HPDE6-E6E7 (cell line): ENCODE measurements around the gene CD59.
"Not testable (repeated sequence)": the region's sequence is repeated elsewhere in the genome, so short reads cannot be mapped to it uniquely, and the experiment has no call there.

Experiments used
- DNase-seq: peaks from one replicate; pipeline ENCODE4 v3.0.0; 2011; ENCODE audit warnings: missing footprints; ENCODE audit errors: extremely low spot score

The CD59 gene

GRCh38 chr11:33742249-33742851, 6.1 kb upstream of the CD59 start:
- DNase-seq: no peak

GRCh38 chr11:33741806-33742205, 5.6 kb upstream of the CD59 start:
- no peak for DNase-seq

GRCh38 chr11:33737362-33737821, 1.2 kb upstream of the CD59 start:
- DNase-seq: no peak

- DNase-seq: no peak
Observed at GRCh38 chr11:33735271-33736147, 714 bp downstream of the CD59 start.

GRCh38 chr11:33734441-33735270, 1.6 kb downstream of the CD59 start:
- no peak for DNase-seq

- no peak for DNase-seq
Observed at GRCh38 chr11:33733980-33734379, 2.2 kb downstream of the CD59 start.

GRCh38 chr11:33731723-33732531, 4.3 kb downstream of the CD59 start:
- no peak for DNase-seq

- DNase-seq: no peak
Observed at GRCh38 chr11:33730716-33731115, 5.5 kb downstream of the CD59 start.

GRCh38 chr11:33729072-33729664, 7.1 kb downstream of the CD59 start:
- not testable (repeated sequence) for DNase-seq

GRCh38 chr11:33727539-33727938, 8.7 kb downstream of the CD59 start:
- not testable (repeated sequence) for DNase-seq

- no peak for DNase-seq
Observed at GRCh38 chr11:33725496-33725895, 10.7 kb downstream of the CD59 start.

- no peak for DNase-seq
Observed at GRCh38 chr11:33724644-33725035, 11.6 kb downstream of the CD59 start.

GRCh38 chr11:33723238-33723881, 12.9 kb downstream of the CD59 start:
- DNase-seq: no peak

GRCh38 chr11:33722590-33723234, 13.5 kb downstream of the CD59 start:
- no peak for DNase-seq

- DNase-seq: no peak
Observed at GRCh38 chr11:33721984-33722383, 14.2 kb downstream of the CD59 start.

- DNase-seq: no peak
Observed at GRCh38 chr11:33721426-33721825, 14.8 kb downstream of the CD59 start.

GRCh38 chr11:33719587-33719986, 16.6 kb downstream of the CD59 start:
- DNase-seq: no peak

GRCh38 chr11:33718440-33718839, 17.8 kb downstream of the CD59 start:
- DNase-seq: no peak

- DNase-seq: no peak
Observed at GRCh38 chr11:33716243-33716642, 20.0 kb downstream of the CD59 start.

- no peak for DNase-seq
Observed at GRCh38 chr11:33713856-33714398, 22.3 kb downstream of the CD59 start.
